C4-2B (cell line): Measurements from ENCODE around the gene PTPRJ.

Experiments
- ZFX ChIP-seq: fragments of 450-650 bp; IDR thresholded peaks from 2 replicates; pipeline ENCODE4 v1.6.1; 2017
- TF ChIP-seq, protein P1 (sequence below): fragments of 450-650 bp; conservative IDR thresholded peaks from 2 replicates; pipeline ENCODE4 v1.5.1; 2017; ENCODE audit warnings: mild to moderate bottlenecking

DNA sequence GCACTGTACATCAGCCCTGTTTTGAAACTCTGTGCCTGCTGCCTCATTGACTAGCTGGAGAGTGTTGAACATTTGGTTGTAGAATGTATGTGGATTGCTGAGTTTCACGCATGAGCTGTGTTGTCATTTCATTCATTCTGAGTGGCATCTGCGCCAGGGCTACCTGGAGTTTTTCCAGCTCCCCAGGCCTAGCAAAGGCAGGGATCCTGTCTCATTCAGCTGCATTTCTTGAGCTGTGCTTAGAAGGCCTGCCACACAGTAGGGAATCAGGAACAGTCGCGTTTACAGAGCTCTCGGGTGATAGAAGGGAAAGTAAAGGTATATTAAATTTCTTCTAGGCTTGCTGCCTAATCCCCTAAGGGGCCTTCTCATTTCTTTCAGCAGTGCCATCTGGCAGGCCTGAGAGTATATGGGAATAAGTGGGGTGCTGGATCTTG lies 44.3 kb downstream of the PTPRJ start:
- TF ChIP-seq, protein P1, sequence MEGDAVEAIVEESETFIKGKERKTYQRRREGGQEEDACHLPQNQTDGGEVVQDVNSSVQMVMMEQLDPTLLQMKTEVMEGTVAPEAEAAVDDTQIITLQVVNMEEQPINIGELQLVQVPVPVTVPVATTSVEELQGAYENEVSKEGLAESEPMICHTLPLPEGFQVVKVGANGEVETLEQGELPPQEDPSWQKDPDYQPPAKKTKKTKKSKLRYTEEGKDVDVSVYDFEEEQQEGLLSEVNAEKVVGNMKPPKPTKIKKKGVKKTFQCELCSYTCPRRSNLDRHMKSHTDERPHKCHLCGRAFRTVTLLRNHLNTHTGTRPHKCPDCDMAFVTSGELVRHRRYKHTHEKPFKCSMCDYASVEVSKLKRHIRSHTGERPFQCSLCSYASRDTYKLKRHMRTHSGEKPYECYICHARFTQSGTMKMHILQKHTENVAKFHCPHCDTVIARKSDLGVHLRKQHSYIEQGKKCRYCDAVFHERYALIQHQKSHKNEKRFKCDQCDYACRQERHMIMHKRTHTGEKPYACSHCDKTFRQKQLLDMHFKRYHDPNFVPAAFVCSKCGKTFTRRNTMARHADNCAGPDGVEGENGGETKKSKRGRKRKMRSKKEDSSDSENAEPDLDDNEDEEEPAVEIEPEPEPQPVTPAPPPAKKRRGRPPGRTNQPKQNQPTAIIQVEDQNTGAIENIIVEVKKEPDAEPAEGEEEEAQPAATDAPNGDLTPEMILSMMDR, result no peak
- no peak for TF ChIP-seq ZFX
